ENCODE data around the gene MBOAT1.
"Not testable (repeated sequence)": the region's sequence is repeated elsewhere in the genome, so short reads cannot be mapped to it uniquely, and the experiment has no call there.

MBOAT1 gene

DNA sequence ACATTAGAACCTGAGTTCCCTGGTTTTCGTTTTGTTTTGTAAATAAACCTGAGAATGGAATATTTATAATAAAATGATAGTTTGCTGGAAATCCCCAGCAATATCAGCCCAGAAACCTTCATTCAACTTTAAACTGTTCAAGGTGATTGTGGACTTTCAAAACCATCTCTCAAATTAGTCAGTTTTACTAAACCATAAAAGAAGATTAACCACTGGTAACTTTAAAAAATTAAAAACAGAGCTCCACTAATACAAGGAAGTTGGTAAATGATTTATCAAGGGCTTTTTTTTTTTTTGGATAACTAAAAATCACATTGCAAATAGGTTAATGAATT, 10.0 kb downstream of the MBOAT1 start:
- DNase-seq = no peak

DNA sequence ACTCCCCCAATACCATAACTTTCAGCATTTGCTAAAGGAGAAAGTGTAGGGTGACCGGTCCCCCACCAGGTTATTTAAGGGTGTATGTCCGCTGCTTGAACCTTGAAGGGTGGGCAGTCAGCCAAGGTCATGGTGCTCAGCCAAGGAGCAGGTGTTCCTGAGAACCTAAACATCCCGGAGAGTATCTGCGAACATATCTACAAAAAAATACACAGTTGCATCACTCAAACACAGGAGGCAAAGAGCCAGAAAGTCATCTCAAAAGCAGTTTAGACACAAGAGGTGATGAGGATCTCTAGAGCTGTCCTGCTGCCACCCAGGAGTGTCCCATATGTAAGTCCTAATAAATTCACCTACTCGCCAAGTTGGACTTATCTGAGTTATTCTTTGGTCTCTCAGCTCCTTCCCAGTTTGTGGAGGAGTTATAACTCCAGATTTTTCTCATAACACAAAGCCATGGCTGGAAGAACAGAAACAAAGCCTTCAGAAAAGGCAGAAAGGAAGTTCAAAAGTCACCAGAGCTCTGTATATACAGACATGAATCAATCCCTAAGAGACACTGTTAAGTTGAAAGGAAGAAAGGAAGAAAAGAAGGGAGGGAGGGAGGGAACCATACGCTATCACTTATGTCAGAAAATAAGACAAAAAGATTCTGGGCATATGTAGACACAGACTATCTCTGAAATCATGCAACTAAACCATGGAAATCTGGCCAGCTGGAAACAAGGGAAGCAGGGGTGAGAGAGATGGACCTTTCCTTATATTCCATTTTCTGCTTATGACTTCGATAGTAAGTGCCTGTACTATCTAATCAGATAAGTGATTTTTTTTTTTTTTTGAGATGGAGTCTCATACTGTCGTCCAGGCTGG, 11.3 kb downstream of the MBOAT1 start:
- DNase-seq = no peak

GRCh38 chr6:20198775-20199174, 13.5 kb downstream of the MBOAT1 start:
- no peak for DNase-seq

- no peak for DNase-seq
Observed at GRCh38 chr6:20198156-20198774, 14.0 kb downstream of the MBOAT1 start.

DNA sequence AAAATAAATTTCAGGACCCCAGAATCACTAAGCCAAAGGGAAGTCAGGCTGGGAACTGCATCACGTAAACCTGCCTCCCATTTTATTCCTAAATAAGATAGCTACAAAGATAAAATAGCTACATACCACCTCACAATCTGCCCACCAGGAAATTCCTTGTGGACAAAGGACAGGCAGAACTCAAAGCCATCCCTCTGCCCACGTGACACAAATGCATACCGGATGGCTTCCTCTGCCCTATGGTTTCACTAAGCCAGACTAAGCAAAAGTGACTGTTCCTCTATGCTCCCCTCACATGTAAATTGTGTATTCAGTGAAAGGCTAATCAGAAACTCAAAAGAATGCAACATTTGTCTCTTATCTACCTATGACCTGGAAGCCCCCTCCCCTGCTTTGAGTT, 15.0 kb downstream of the MBOAT1 start:
- no peak for DNase-seq

- DNase-seq = no peak
Observed at GRCh38 chr6:20192625-20193024, 19.6 kb downstream of the MBOAT1 start.

GRCh38 chr6:20191992-20192391, 20.3 kb downstream of the MBOAT1 start:
- no peak for DNase-seq

DNA sequence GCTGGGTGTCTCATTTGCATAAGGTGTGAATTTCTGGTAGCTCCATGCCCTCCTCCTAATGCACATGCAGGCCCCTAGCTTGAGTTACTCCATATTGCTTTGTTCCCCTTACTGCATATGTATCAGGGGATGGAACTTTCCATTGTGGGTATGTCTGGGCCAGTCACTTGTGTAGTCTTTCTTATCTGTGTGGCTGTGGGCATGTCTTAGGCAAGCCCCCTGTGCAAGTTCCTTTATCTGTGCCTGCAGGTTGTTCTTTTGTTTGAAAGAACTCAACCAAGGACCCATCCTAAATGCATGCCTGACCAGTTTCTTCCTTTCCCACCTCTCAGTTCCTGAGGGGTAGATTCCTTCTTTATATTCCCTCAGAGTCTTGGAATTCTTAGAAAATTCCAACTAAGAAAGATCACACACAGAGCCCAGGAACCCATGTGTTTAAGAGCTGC, 23.6 kb downstream of the MBOAT1 start:
- DNase-seq = no peak

DNA sequence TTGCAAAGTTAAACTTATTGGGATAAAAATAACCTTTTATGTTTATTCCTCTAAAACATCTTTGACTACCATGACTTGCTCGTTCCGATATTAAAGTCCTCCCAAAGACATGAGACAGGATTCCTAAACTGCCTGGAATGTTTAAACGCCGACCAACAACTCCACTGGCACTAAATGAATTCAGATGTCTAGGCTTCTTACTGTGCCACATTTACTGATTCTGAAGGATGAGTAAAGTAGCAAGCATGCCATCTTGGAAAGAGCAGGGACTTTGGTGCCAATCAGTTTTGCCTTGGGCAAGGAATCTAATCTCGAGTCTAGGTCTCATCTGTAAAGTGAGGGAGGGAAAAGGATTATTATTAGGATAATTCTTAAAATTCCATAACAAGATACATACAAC, 25.3 kb downstream of the MBOAT1 start:
- no peak for DNase-seq

DNA sequence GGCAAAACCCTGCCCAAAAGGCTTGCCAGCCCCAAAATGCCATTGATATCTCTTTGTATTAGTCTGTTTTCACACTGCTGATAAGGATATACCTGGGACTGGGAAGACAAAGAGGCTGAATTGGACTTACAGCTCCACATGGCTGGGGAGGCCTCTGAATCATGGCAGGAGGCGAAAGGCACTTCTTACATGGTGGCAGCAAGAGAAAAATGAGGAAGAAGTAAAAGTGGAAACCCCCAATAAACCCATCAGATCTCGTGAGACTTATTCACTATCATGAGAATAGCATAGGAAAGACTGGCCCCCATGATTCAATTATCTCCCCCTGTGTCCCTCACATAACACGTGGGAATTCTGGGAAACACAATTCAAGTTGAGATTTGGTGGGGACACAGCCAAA, 28.6 kb downstream of the MBOAT1 start:
- no peak for DNase-seq

GRCh38 chr6:20182926-20183521, 29.2 kb downstream of the MBOAT1 start:
- no peak for DNase-seq

DNA sequence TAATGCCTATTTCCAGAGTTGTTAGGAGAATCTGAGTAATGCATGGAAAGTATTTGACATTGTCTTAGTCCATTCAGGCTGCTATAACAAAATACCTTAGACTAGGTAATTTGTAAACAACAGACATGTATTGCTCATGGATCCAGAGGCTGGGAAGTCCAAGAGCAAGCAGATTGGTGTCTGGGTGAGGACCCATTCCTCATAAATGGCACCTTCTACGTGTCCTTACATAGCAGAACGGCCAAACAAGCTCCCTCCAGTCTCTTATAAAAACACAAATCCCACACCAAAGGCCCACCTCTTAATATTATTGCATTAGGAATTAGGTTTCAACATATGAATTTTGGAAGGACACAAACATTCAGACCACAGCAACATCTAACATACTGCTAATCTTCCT, 30.2 kb downstream of the MBOAT1 start:
- DNase-seq = no peak

DNA sequence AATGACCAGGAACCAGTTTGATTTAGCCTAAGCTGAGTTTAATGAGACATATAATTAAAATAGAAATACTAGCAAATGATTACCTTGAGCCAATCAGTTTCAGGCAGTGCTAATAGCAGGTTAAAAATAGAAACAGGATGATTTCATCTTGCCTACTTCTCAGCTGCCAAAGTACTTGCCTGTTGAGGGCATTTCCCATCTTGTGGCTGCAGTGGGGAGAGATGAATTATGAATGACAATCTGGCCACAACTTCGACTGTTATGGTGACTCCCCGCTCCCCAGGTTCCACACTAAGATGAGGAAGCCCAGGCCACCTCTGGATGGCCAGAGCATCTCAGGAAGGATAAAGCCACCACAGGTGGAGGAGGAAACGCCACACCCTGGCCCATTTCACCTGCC, 31.3 kb downstream of the MBOAT1 start:
- no peak for DNase-seq

- DNase-seq = not testable (repeated sequence)
Observed at GRCh38 chr6:20179287-20180045, 32.8 kb downstream of the MBOAT1 start.

GRCh38 chr6:20178327-20178726, 33.9 kb downstream of the MBOAT1 start:
- DNase-seq = no peak

DNA sequence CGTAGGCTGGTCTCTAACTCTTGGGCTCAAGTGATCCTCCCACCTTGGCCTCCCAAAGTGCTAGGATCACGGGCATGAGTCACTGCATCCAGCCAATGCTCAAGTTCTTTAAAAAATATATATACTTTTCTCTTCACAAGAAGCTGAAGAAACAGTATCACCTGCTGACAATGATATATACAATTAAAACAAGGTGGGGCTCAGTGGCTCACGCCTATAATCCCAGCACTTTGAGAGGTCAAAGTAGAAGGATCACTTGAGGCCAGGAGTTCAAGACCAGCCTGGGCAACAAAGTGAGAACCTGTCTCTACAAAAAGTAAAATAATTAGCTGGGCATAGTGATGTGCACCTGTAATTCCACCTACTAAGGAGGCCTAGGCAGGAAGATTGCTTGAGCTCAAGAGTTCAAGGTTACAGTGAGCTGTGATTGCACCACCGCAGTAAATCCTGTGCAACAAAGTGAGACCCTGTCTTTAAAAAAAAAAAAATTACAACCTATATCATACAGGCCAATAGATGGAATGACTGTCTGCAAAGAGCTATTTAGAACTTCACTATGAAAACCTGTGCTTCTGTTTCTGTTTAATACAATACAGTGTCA, 36.4 kb downstream of the MBOAT1 start:
- no peak for DNase-seq

- no peak for DNase-seq
Observed at GRCh38 chr6:20173833-20174792, 38.2 kb downstream of the MBOAT1 start.

DNA sequence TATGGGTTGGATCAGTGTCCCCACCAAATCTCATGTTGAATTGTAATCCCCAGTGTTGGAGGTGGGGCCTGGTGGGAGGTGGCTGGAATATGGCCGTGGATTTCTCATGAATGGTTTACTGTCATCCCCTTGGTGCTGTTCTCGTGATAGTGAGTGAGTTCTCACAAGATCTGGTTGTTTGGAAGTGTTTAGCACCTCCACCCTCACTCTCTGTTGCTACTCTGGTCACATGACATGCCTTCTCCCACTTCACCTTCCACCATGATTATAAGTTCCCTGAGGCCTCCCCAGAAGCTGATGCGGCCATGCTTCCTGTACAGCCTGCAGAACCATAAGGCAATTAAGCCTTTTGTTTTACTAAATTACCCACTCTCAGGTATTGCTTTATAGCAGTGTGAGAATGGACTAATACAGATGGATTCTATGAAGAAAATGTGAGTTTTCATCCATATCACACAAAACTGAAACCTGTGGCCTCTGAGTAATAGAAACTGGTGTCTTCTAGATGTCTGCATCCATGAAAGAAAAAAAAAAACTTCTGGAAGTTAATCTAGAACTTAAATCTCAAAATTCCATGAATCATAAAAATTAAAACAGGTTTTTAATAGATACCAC, 39.3 kb downstream of the MBOAT1 start:
- DNase-seq = no peak

DNA sequence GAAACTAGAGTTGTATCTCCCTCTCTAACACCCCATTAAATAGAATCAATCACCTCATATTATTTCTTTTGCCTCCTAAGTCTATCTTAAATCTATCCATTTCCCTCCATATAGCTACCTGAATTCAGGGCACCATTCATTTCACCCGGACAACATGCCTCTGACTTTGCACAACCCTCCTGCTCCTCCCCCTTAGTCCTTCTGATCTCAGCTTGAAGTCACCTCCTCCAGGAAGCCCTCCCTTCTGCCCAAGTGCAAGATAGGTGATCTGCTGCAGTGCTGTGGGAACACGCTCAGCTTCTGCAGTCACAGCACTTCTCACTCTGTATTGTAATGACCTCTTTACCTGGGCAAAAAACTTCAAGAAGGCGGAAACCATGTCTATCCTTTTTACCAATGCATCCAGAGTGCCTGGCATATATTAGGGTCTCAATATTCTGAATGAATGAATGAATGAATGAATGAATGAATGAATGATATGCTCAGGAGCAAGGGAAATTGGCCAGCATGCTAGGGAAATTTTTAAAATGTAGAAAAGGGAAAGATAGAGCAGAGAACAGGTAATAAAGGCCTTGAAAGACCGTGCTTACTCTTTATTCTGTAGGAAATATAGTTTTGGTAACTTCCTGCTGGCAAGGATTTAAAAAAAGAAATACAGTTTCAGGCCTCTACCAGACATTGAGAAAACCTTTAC, 41.7 kb downstream of the MBOAT1 start:
- no peak for DNase-seq

DNA sequence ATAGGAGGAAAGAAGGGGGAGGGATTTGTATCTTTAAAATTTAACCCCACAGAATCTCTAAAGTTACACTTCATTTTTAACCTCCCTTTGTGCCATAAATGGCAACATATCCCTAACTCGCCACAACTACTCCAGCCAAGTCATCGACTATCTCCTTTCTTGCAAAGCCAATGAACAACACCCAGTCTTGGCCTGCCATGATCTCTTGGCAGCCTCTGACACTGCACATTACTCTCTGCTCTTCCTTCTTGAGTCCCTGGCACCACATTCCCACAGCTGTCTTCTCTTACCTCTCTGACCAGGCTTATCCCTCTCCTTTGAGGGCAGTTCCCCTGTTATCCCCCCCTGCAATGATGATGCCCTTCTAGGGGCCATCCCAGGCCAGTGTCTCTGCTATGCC, 42.5 kb downstream of the MBOAT1 start:
- DNase-seq = no peak

- no peak for DNase-seq
Observed at GRCh38 chr6:20169119-20169557, 43.1 kb downstream of the MBOAT1 start.

Data from CD4-positive, alpha-beta T cell treated with Interleukin-12 subunit alpha and Interleukin-12 subunit beta, for 1 hour (primary cell).